HepG2 (cell line): ENCODE measurements around the gene ZNF488. TPM values are rescaled to one million over a fixed set of nuclear protein-coding genes. Genes with fewer than 3 reads are reported as not detected.

Source experiments
- AGO1 ChIP-seq: fragments of 200-400 bp; formaldehyde crosslinking; IDR thresholded peaks from 2 replicates; pipeline ENCODE4 v1.6.1; 2017; ENCODE audit warnings: mild to moderate bottlenecking, low read depth, low read length, moderate library complexity; ENCODE audit not compliant: poor library complexity, severe bottlenecking
- ARID2 ChIP-seq: sonication (generic); formaldehyde crosslinking; IDR thresholded peaks from 2 replicates; pipeline ENCODE4 v1.8.1; 2022; ENCODE audit warnings: mild to moderate bottlenecking, missing genetic modification reagents, borderline replicate concordance
- CSRNP2 ChIP-seq: sonication (generic); formaldehyde crosslinking; conservative IDR thresholded peaks from 2 replicates; pipeline ENCODE4 v1.8.0; 2022; ENCODE audit warnings: low read depth, missing genetic modification reagents
- KDM5B ChIP-seq: sonication (generic); formaldehyde crosslinking; IDR thresholded peaks from 2 replicates; pipeline ENCODE4 v1.4.0; 2020; ENCODE audit warnings: missing genetic modification reagents, mild to moderate bottlenecking, borderline replicate concordance
- PAX8 ChIP-seq: sonication (generic); formaldehyde crosslinking; IDR thresholded peaks from 2 replicates; pipeline ENCODE4 v1.8.0; 2022; ENCODE audit warnings: mild to moderate bottlenecking, missing genetic modification reagents, borderline replicate concordance
- RARA ChIP-seq: IDR thresholded peaks from 2 replicates; pipeline ENCODE4 v1.6.1; 2016; ENCODE audit warnings: missing genetic modification reagents, missing compliant biosample characterization
- ZFY ChIP-seq: sonication (generic); formaldehyde crosslinking; IDR thresholded peaks from 2 replicates; pipeline ENCODE4 v1.4.0; 2020; ENCODE audit warnings: missing genetic modification reagents
- ZKSCAN1 ChIP-seq: fragments of 150-350 bp; IDR thresholded peaks from 2 replicates; pipeline ENCODE4 v1.6.1; 2014; ENCODE audit warnings: low read length
- ZNF281 ChIP-seq: sonication (generic); formaldehyde crosslinking; IDR thresholded peaks from 2 replicates; pipeline ENCODE4 v1.4.0; 2020; ENCODE audit warnings: missing genetic modification reagents, borderline replicate concordance
- ZNF282 ChIP-seq: fragments of 450-650 bp; IDR thresholded peaks from 2 replicates; pipeline ENCODE4 v1.6.1; 2018; ENCODE audit not compliant: partially characterized antibody
- ZNF33A ChIP-seq: sonication (generic); formaldehyde crosslinking; IDR thresholded peaks from 2 replicates; pipeline ENCODE4 v1.5.1; 2020; ENCODE audit warnings: missing genetic modification reagents, mild to moderate bottlenecking, moderate library complexity, borderline replicate concordance
- ZNF644 ChIP-seq: IDR thresholded peaks from 2 replicates; pipeline ENCODE4 v1.6.1; 2016; ENCODE audit warnings: low read depth
- polyA plus RNA-seq, 8 experiments: library from polyadenylated mRNA; depleted of rRNA in 3 of 8; stranded (reverse) in 7 of 8; unstranded in 1 of 8; fragments of >200 nt; fragmentation: Illumina TruSeq in 4 of 8; extraction: Trizol in 4 of 8; gene quantifications; 2 replicates each; pipeline versions ENCODE4 v1.2.1 to v1.2.3, GENCODE V29; 2011 to 2016; ENCODE audit warnings: low read depth in 4 of 8, missing spikeins in 1 of 8, mixed read lengths in 1 of 8; ENCODE audit not compliant: insufficient read depth in 1 of 8
- total RNA-seq, 5 experiments: library from RNA; depleted of rRNA; stranded (reverse); fragments of >200 nt; fragmentation: Illumina TruSeq; extraction: Trizol; gene quantifications; 2 replicates each; pipeline ENCODE4 v1.2.3, GENCODE V29; 2016; ENCODE audit warnings: low read depth in 1 of 5
- TF ChIP-seq, protein P1 (sequence below): sonication (generic); formaldehyde crosslinking; IDR thresholded peaks from 2 replicates; pipeline ENCODE4 v1.4.0; 2020; ENCODE audit warnings: mild to moderate bottlenecking, missing genetic modification reagents
- TF ChIP-seq, protein P2 (sequence below): sonication (generic); IDR thresholded peaks from 2 replicates; pipeline ENCODE4 v1.6.1; 2016; ENCODE audit warnings: low read depth, borderline replicate concordance
- TF ChIP-seq, protein P3 (sequence below): sonication (generic); formaldehyde crosslinking; IDR thresholded peaks from 2 replicates; pipeline ENCODE4 v1.5.1; 2020; ENCODE audit warnings: missing genetic modification reagents, mild to moderate bottlenecking, borderline replicate concordance

Gene ZNF488
- total and polyA plus RNA-seq, 2 of the 13 experiments (the other 11 are each of a cell fraction or from before 2014, with no cell fraction given): 0.13 to 0.15 TPM

GRCh38 chr10:47384148-47384921 lies at the start of gene ZNF488 (continued):
- TF ChIP-seq, protein P1, sequence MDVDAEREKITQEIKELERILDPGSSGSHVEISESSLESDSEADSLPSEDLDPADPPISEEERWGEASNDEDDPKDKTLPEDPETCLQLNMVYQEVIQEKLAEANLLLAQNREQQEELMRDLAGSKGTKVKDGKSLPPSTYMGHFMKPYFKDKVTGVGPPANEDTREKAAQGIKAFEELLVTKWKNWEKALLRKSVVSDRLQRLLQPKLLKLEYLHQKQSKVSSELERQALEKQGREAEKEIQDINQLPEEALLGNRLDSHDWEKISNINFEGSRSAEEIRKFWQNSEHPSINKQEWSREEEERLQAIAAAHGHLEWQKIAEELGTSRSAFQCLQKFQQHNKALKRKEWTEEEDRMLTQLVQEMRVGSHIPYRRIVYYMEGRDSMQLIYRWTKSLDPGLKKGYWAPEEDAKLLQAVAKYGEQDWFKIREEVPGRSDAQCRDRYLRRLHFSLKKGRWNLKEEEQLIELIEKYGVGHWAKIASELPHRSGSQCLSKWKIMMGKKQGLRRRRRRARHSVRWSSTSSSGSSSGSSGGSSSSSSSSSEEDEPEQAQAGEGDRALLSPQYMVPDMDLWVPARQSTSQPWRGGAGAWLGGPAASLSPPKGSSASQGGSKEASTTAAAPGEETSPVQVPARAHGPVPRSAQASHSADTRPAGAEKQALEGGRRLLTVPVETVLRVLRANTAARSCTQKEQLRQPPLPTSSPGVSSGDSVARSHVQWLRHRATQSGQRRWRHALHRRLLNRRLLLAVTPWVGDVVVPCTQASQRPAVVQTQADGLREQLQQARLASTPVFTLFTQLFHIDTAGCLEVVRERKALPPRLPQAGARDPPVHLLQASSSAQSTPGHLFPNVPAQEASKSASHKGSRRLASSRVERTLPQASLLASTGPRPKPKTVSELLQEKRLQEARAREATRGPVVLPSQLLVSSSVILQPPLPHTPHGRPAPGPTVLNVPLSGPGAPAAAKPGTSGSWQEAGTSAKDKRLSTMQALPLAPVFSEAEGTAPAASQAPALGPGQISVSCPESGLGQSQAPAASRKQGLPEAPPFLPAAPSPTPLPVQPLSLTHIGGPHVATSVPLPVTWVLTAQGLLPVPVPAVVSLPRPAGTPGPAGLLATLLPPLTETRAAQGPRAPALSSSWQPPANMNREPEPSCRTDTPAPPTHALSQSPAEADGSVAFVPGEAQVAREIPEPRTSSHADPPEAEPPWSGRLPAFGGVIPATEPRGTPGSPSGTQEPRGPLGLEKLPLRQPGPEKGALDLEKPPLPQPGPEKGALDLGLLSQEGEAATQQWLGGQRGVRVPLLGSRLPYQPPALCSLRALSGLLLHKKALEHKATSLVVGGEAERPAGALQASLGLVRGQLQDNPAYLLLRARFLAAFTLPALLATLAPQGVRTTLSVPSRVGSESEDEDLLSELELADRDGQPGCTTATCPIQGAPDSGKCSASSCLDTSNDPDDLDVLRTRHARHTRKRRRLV (CRISPR knock-in tag): no peak
- TF ChIP-seq ZNF282: no peak
- no peak for TF ChIP-seq AGO1
- TF ChIP-seq PAX8 (CRISPR knock-in tag): no peak
- TF ChIP-seq, protein P2, sequence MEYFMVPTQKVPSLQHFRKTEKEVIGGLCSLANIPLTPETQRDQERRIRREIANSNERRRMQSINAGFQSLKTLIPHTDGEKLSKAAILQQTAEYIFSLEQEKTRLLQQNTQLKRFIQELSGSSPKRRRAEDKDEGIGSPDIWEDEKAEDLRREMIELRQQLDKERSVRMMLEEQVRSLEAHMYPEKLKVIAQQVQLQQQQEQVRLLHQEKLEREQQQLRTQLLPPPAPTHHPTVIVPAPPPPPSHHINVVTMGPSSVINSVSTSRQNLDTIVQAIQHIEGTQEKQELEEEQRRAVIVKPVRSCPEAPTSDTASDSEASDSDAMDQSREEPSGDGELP: peak; percentile 9; the same call in 1 of the 2 replicates
- no peak for TF ChIP-seq ZNF33A
- peak; percentile 61; the same call in 1 of the 2 replicates for TF ChIP-seq KDM5B
- TF ChIP-seq ZNF281 (CRISPR knock-in tag): 0 out of 2 replicates have a peak, but pooled peaks have one; percentile 9
- TF ChIP-seq, protein P3, sequence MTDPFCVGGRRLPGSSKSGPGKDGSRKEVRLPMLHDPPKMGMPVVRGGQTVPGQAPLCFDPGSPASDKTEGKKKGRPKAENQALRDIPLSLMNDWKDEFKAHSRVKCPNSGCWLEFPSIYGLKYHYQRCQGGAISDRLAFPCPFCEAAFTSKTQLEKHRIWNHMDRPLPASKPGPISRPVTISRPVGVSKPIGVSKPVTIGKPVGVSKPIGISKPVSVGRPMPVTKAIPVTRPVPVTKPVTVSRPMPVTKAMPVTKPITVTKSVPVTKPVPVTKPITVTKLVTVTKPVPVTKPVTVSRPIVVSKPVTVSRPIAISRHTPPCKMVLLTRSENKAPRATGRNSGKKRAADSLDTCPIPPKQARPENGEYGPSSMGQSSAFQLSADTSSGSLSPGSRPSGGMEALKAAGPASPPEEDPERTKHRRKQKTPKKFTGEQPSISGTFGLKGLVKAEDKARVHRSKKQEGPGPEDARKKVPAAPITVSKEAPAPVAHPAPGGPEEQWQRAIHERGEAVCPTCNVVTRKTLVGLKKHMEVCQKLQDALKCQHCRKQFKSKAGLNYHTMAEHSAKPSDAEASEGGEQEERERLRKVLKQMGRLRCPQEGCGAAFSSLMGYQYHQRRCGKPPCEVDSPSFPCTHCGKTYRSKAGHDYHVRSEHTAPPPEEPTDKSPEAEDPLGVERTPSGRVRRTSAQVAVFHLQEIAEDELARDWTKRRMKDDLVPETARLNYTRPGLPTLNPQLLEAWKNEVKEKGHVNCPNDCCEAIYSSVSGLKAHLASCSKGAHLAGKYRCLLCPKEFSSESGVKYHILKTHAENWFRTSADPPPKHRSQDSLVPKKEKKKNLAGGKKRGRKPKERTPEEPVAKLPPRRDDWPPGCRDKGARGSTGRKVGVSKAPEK (CRISPR knock-in tag): no peak
- no peak for TF ChIP-seq ZNF644
- TF ChIP-seq ZKSCAN1: no peak
- peak; percentile 41; the same call in 1 of the 2 replicates for TF ChIP-seq ZFY
- no peak for TF ChIP-seq RARA (CRISPR knock-in tag)
- TF ChIP-seq ARID2 (CRISPR knock-in tag): no peak
- no peak for TF ChIP-seq CSRNP2
